Globus pallidus (tissue), 1 donor: ENCODE data around the gene RRP1B.
"Not testable (repeated sequence)": the region's sequence is repeated elsewhere in the genome, so short reads cannot be mapped to it uniquely, and the experiment has no call there.

Experiments
- DNase-seq: peaks from one replicate; pipeline ENCODE4 v3.0.0-alpha.2; 2015; ENCODE audit warnings: low spot score

RRP1B gene

DNA sequence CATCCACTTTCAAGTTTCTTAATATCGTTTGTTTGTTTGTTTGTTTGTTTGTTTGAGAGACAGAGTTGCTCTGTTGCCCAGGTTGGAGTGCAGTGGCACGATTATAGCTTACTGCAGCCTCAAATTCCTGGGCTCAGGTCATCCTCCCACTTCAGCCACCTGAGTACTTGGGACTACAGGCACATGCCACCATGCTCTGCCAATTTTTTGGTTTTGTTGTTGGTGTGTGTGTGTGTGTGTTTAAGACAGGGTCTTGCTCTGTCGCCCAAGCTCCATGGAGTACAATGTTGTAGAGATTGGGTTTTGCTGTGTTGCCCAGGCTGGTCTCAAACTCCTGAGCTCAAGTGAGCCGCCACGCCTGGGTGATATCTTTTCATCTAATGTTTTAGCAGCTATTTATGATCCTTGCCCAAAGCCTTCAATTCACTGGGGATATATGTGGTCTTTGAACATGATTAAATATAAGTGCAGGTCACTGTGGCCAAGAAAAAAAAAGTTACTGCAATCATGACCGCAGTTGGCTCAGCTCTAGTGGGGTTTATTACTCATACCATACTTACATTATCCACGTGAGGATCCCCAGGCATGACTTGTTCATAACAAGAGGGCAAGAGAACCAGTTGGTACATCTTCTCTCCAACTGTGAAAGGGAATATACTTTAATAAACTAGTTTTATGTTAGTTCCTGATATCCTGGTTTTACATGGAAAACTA is 8.0 kb downstream of the RRP1B start:
- DNase-seq = no peak

GRCh38 chr21:43669828-43670605 is 10.7 kb downstream of the RRP1B start:
- no peak for DNase-seq

DNA sequence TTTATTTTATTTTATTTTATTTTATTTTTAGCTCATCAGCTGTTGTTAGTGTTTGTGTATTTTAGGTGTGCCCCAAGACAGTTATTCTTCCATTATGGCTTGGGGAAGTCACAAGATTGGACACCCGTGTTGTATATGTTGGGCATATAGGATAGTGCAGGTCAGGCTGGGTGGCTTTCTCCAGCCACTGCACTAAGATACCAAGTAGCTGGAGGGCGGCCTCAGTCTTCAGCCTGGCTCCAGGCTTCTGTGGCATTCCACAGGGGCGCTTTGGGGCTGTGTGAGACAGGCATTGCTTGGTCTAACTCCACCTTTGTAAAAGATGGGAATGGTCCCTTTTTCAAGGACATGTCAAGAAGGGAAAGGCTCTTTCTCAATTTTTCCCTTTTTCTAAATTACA is 16.5 kb downstream of the RRP1B start:
- DNase-seq = no peak

DNA sequence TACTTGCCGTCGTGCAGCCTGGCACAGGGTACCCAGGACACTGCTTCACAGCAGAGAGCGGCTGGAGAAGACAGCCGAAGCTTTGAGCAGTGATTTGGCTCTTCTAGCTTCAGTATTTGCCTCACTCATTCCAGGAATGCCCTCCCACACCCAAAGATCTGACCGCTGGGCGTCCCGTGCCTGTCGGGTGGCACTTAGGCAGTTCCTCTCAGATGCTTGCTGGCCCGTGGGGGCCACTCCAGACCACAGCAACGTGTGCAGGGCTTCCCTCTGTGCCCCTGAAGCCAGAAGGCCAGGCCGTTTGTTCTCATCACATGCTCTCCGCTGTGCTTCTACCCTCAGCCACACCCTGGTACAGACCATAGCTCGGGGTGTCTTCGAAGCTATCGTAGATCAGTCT is 17.0 kb downstream of the RRP1B start:
- DNase-seq = no peak

GRCh38 chr21:43679951-43680350 is 20.6 kb downstream of the RRP1B start:
- no peak for DNase-seq

GRCh38 chr21:43680421-43680820 is 21.1 kb downstream of the RRP1B start:
- not testable (repeated sequence) for DNase-seq

DNA sequence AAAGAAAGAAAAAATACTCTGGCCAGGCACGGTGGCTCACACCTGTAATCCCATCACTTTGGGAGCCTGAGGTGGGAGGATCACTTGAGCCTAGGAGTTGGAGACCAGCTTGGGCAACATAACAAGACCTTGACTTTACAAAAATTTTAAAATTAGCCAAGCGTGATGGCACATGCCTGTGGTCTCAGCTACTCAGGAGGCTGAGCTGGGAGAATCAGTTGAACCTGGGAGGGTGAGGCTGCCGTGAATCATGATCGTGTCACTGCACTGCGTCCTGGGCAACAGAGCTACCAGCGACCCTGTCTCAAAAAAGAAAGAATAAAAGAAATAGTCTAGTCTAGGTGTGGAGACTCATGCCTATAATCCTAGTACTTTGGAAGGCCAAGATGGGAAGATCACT is 22.3 kb downstream of the RRP1B start:
- no peak for DNase-seq

DNA sequence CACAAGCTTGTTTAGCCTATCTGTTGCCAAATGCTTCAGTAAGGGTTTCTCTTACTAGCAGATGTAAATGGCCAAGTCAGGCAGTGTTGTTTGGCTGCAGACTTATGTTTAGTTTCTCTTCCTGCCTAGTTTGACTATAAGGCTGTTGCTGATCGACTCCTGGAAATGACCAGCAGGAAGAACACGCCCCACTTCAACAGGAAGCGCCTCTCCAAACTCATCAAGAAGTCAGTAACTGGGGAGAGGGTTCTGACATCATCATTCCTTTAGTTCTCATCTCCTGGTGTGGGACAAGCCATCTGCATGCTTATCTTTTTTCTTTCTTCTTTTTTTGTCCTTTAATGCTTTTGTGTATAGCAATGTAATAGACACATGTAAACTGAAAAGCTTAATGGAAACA is 25.1 kb downstream of the RRP1B start:
- DNase-seq = no peak

DNA sequence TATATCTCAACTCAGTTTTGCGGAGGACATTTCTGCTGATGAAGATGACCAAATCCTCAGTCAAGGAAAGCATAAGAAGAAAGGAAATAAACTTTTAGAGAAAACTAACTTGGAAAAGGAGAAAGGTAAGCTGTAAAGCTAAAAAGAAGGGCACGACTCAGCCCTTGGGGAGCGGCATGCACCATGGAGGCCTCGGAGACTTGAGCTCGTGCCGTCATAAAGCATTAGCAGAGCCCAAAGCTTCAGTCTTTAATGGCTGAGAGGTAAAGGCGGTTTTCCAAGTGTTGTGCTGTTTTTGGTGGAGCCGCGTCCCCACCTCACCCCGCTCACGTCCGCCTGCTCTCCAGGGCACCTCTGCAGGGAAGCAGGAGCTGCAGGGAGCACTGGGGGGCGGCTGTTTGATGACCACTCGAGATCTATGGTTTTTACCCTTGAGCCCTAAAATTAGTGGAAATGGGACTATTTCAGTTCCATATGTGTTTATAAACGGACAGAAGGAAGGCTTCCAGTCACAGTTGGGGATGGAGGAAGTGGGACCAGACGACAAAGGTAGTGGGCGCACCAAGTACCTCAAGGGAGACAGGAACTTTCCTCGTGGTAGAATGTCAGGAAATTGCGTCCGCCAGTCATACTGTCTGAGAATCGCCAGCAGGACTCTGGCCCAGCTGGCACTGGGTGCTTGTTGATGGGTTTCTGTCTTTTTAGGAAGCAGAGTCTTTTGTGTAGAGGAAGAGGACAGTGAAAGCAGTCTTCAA is 27.6 kb downstream of the RRP1B start:
- DNase-seq = peak; percentile 28

DNA sequence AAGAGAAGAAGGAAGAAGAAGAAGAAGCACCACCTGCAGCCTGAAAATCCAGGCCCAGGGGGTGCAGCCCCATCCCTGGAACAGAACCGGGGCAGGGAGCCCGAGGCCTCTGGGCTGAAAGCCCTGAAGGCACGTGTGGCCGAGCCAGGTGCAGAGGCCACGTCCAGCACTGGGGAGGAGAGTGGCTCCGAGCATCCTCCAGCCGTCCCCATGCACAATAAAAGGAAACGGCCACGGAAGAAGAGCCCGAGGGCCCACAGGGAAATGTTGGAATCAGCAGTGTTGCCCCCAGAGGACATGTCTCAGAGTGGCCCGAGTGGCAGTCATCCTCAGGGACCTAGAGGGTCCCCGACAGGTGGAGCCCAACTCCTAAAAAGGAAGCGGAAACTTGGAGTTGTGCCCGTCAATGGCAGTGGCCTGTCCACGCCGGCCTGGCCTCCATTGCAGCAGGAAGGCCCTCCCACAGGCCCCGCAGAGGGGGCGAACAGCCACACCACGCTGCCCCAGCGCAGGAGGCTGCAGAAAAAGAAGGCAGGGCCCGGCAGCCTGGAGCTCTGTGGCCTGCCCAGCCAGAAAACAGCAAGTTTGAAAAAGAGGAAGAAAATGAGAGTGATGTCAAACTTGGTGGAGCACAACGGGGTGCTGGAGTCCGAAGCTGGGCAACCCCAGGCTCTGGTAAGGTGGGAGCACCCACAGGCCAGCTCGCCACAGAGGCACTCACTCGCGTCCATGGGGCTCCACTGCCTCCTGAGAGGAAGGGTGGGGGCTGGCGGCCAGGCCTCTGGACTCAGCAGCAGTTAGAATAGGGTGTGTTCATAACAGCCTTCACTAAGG is 28.4 kb downstream of the RRP1B start:
- no peak for DNase-seq

DNA sequence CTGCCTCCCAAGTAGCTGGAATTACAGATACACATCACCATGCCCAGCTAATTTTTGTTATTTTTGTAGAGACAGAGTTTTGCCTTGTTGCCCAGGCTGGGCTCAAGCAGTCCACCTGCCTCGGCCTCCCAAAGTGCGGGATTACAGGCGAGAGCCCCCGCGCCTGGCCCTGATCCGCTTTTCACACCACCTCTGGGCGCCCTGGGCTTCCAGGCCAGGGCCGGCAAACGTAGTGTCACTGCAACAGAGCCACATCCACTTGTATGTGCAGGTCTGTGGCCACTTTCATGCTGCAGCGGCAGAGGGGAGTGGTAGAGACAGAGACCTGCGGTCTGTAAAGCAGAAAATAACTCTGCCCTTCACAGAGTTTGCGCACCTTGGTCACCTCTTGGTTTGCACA is 29.5 kb downstream of the RRP1B start:
- DNase-seq = no peak

DNA sequence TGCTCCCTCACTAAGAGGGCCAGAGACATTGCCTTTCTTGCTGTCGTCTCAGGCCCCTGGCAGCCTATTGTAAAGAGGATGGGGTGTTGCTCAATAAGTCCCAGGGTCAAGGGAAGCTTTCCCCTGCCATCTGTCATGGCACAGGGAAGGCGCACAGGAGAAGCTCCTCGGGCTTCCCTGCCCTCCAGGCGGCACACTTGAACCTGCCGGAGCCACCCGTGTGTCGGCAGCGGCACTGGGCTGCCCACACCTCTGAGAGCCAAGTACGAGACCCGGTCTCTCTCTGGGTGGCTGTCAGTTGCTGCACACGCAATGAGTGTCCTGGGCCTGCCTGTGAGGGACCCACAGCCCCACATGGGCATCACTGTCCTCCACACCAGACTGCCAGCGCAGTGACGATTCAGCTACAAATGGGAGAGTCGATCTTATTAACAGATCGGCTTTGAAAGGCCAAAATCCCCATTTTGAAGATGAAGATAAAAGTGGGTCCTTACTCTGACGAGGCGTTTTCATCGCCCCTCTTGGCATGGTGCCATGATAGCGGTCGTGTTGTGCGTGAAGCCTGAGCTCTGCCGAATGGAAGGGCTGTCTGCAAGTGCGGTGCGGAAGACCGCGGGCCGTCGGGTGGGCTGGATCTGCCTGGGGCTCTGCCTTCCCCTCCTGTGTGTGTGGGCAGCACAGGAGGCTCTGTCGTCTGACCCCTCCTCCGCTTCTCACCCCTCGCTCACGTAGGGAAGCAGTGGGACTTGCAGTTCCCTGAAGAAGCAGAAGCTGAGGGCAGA is 30.4 kb downstream of the RRP1B start:
- no peak for DNase-seq

- DNase-seq = no peak
Measured at GRCh38 chr21:43690346-43690745, 31.0 kb downstream of the RRP1B start.

DNA sequence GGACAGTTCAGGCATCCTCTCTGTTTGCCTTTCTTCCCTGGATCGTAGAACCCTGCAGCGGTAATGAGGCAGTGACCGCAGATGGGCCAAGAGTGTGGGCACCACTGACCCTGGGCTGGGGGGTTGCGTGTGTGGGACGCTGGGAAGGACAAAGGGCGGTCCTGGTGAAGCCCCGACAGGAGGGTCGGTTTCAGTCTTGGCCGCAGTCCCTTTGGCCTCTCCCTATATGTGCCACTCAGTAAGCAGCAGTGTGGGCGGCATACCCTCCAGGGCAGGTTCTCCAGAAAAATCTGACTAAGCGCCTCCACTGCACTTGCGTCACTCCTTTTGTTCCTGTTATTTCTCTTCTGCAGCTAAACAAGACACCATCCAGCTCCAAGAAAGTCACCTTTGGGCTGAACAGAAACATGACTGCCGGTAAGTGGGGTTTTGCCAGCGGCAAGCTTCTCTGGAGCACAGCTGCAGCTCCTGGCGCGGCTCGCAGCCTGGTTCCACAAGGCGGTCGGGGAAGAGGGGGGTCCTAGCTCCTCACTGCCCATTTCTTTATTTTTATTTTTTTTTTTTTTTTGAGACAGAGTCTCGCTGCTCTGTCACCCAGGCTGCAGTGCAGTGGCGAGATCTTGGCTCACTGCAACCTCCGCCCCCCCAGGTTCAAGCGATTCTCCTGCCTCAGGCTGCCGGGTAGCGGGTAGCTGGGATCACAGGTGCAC is 31.9 kb downstream of the RRP1B start:
- no peak for DNase-seq

- DNase-seq = no peak
Measured at GRCh38 chr21:43691801-43692200, 32.4 kb downstream of the RRP1B start.

DNA sequence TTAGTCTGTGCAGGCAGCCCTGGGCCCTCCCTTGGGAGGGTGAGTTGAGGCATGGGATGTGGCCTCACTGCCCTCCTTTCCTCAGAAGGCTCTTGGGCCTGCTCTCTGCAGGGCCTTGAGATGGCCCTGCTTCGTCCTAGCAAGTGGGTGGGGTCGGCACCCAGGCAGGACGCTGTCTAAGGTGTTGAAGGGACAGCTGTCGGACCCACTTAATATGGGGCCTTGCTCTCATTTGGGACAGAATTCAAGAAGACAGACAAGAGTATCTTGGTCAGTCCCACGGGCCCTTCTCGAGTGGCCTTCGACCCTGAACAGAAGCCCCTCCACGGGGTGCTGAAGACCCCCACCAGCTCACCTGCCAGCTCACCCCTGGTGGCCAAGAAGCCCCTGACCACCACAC is 33.6 kb downstream of the RRP1B start:
- no peak for DNase-seq

DNA sequence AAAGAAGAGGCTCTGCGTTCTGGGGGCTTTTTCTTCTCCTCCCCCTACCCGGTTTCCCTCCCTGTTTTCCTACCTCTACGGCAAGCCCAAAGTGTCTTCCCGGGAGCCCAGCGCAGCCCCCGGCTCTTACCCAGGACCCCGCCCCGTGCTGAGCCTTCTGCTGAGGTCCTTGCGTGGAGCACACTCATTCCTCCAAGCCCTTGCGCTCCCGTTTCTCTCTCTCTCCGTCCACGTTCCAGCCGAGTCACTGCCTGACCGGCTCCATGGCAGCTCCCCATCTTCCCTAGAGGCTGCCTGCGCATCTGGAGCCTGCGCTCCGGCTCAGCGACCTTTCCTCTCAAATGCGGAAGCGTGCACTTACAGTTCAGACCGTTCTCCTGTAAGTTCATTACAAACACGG is 34.6 kb downstream of the RRP1B start:
- DNase-seq = no peak

DNA sequence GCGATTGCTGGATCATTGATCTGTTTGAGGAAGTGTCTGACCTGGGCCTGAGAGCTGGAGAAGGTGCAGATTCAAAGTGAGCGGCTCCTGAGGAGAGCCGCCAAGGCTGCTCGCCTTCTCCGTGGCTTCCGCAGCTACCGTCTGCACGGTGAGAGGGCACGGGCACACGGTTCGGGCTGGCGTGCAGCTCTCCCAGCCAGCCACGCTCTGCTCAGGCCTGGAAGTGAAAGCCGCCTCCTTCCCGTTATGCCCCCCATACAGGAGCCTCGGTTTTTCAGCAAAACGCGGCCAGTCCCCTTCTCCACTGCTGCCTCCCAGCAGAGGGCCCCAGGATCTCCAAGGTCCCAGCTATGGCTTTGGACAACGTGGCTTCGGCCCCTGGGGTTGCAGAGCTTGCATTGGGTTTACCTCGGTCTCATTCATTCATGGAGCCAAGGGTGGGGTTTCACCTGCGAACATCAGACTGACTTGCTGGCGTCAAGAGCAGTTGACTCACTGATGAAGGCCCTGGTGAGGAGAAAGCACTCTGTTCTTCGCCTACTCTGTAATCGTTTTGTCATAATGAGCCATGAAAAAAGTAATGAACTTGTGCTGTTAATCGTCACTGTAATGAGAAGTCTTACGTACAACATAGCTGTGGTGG is 35.2 kb downstream of the RRP1B start:
- no peak for DNase-seq

DNA sequence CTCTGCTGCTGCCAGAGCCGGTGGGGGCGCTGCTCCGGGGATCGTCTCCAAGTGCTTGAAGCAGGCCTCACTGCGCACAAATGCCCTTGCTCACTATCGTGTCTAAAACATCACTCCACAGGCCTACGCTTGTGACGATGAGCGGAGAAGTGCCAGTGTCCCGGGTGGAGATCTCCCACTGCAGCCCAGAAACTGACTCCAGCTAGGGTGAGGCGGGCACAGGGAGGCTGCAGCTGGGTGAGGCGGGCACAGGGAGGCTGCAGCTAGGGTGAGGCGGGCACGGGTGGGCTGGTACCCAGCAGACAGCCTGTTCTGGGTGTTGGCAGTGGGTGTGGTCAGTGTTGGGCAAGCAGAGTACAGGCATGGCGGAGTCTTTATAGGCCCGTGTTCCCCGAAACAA is 36.9 kb downstream of the RRP1B start:
- no peak for DNase-seq
